Mucosa of rectum (tissue), 2 donors: ENCODE results near the gene FHDC1.

Experiments
- H3K27ac ChIP-seq, 2 donors: one replicate each; pipeline ENCODE4 v1.7.0; 2013; ENCODE audit warnings: inconsistent platforms in 2 of 2, low read depth in 2 of 2, low read length in 2 of 2
- H3K27me3 ChIP-seq, 2 donors: one replicate each; pipeline ENCODE4 v1.7.0; 2013; ENCODE audit warnings: low read length in 2 of 2; ENCODE audit not compliant: control insufficient read depth in 2 of 2, insufficient read depth in 2 of 2
- H3K36me3 ChIP-seq, 2 donors: one replicate each; pipeline ENCODE4 v1.7.0; 2013; ENCODE audit warnings: low read length in 2 of 2; ENCODE audit not compliant: control insufficient read depth in 2 of 2, insufficient read depth in 2 of 2
- H3K4me1 ChIP-seq, 2 donors: one replicate each; pipeline ENCODE4 v1.7.0; 2013; ENCODE audit warnings: low read length in 2 of 2, mild to moderate bottlenecking in 1 of 2; ENCODE audit not compliant: control insufficient read depth in 2 of 2, insufficient read depth in 2 of 2
- H3K4me3 ChIP-seq, 2 donors: one replicate each; pipeline ENCODE4 v1.7.0; 2013; ENCODE audit warnings: low read length in 2 of 2
- H3K9ac ChIP-seq, 2 donors: one replicate each; pipeline ENCODE4 v1.7.0; 2013; ENCODE audit warnings: low read length in 2 of 2, low read depth in 1 of 2, mild to moderate bottlenecking in 1 of 2
- H3K9me3 ChIP-seq, 2 donors: one replicate each; pipeline ENCODE4 v1.7.0; 2013; ENCODE audit warnings: low read length in 2 of 2; ENCODE audit not compliant: control insufficient read depth in 2 of 2
- donor health status: healthy.
- donor health status: Normal muscosa, but diverticular disease.

FHDC1 gene

GRCh38 chr4:152975380-152976211 is 39.5 kb downstream of the FHDC1 start:
- Histone ChIP-seq H3K9ac (no peak overlapping the region), H3K36me3 (peaks cover 28 to 32% of the 10 kb centered on the region in 2 donors), H3K9me3 (no peaks in the 10 kb centered on the region), H3K4me1 (no peaks in the 10 kb centered on the region), H3K27me3 (no peaks in the 10 kb centered on the region), H3K4me3 (no peak overlapping the region), H3K27ac (no peak overlapping the region)

- Histone ChIP-seq H3K4me1 (no peaks in the 10 kb centered on the region), H3K36me3 (peaks cover 26 to 27% of the 10 kb centered on the region in 2 donors), H3K4me3 (no peak overlapping the region), H3K9ac (no peak overlapping the region), H3K27me3 (no peaks in the 10 kb centered on the region), H3K9me3 (no peaks in the 10 kb centered on the region), H3K27ac (no peak overlapping the region)
Measured at GRCh38 chr4:152976212-152976761, 40.2 kb downstream of the FHDC1 start.

GRCh38 chr4:152979731-152980330 is 43.7 kb downstream of the FHDC1 start:
- Histone ChIP-seq H3K9me3 (no peaks in the 10 kb centered on the region), H3K36me3 (peaks cover 0 to 5% of the 10 kb centered on the region in 2 donors), H3K4me3 (no peak overlapping the region), H3K9ac (no peak overlapping the region), H3K27ac (no peak overlapping the region), H3K27me3 (no peaks in the 10 kb centered on the region), H3K4me1 (no peaks in the 10 kb centered on the region)

GRCh38 chr4:152981278-152981677 is 45.2 kb downstream of the FHDC1 start:
- no peaks in the 10 kb centered on the region for H3K27me3 ChIP-seq
- no peak overlapping the region for H3K4me3 ChIP-seq

GRCh38 chr4:152981842-152982241 is 45.7 kb downstream of the FHDC1 start:
- Histone ChIP-seq H3K4me1 (no peaks in the 10 kb centered on the region), H3K36me3 (no peaks in the 10 kb centered on the region), H3K27me3 (no peaks in the 10 kb centered on the region), H3K4me3 (no peak overlapping the region), H3K9ac (no peak overlapping the region), H3K9me3 (no peaks in the 10 kb centered on the region), H3K27ac (no peak overlapping the region)

More at GRCh38 chr4:152981278-152981677, 45.2 kb downstream of the FHDC1 start:
- no peaks in the 10 kb centered on the region for H3K4me1 ChIP-seq
- no peak overlapping the region for H3K27ac ChIP-seq
- H3K9me3 ChIP-seq, result no peaks in the 10 kb centered on the region
- H3K9ac ChIP-seq, result no peak overlapping the region
- no peaks in the 10 kb centered on the region for H3K36me3 ChIP-seq

- no peaks in the 10 kb centered on the region for H3K36me3 ChIP-seq
- no peak overlapping the region for H3K9ac ChIP-seq
- H3K27ac ChIP-seq, result no peak overlapping the region
- no peak overlapping the region for H3K4me3 ChIP-seq
- H3K4me1 ChIP-seq, result no peaks in the 10 kb centered on the region
- H3K27me3 ChIP-seq, result no peaks in the 10 kb centered on the region
- H3K9me3 ChIP-seq, result no peaks in the 10 kb centered on the region
Measured at GRCh38 chr4:152983221-152983620, 47.1 kb downstream of the FHDC1 start.

GRCh38 chr4:152983774-152984411 is 47.8 kb downstream of the FHDC1 start:
- Histone ChIP-seq H3K9me3 (no peaks in the 10 kb centered on the region), H3K9ac (no peak overlapping the region), H3K4me1 (no peaks in the 10 kb centered on the region), H3K36me3 (no peaks in the 10 kb centered on the region), H3K27me3 (no peaks in the 10 kb centered on the region), H3K4me3 (no peak overlapping the region), H3K27ac (no peak overlapping the region)

- H3K9ac ChIP-seq, result no peak overlapping the region
- H3K4me1 ChIP-seq, result no peaks in the 10 kb centered on the region
- H3K36me3 ChIP-seq, result no peaks in the 10 kb centered on the region
- H3K9me3 ChIP-seq, result no peaks in the 10 kb centered on the region
- no peaks in the 10 kb centered on the region for H3K27me3 ChIP-seq
- peak overlapping the region; percentile 40 to 62 for H3K27ac ChIP-seq
- H3K4me3 ChIP-seq, result no peak overlapping the region
Measured at GRCh38 chr4:152988721-152989553, 52.8 kb downstream of the FHDC1 start.

- H3K36me3 ChIP-seq, result no peaks in the 10 kb centered on the region
- peak overlapping the region; percentile 40 to 70 for H3K27ac ChIP-seq
- H3K4me1 ChIP-seq, result no peaks in the 10 kb centered on the region
Measured at GRCh38 chr4:152989554-152989970, 53.4 kb downstream of the FHDC1 start.

More at GRCh38 chr4:152989554-152989970, 53.4 kb downstream of the FHDC1 start:
- Histone ChIP-seq H3K9me3 (no peaks in the 10 kb centered on the region), H3K27me3 (no peaks in the 10 kb centered on the region), H3K4me3 (no peak overlapping the region), H3K9ac (no peak overlapping the region)
